GM12878 (cell line): ENCODE results near the gene OGFOD3. TPM values are rescaled to one million over a fixed set of nuclear protein-coding genes. Genes with fewer than 3 reads are reported as not detected.

Experiments used
- ATAC-seq: fragments of 200-7000 bp; cut with Tn5 transposase; 3 replicates; pipeline ENCODE4 v1.9.1; 2020; ENCODE audit warnings: mild to moderate bottlenecking, moderate library complexity
- BruUV-seq: library from RNA; stranded (reverse); fragments of 400-500 nt; replicated peaks from 2 replicates; lab custom pipeline; 2021; lab: Mats Ljungman, UMichigan
- CTCF ChIA-PET: fragments of 300-600 bp; sonication (Branson Sonifier 250); formaldehyde crosslinking; extraction: SDS; loops from one replicate; lab custom pipeline; 2021; ENCODE audit warnings: inconsistent platforms; lab: Yijun Ruan, JAX
- POLR2A ChIA-PET: fragments of 350-600 bp; formaldehyde crosslinking; extraction: SDS; loops from one replicate; lab custom pipeline; 2021; ENCODE audit warnings: inconsistent platforms; lab: Charles Lee
- RAD21 ChIA-PET: fragments of 300-600 bp; sonication (Branson Sonifier 250); formaldehyde crosslinking; loops from one replicate; lab custom pipeline; 2023; ENCODE audit warnings: antibody characterized with exemption; ENCODE audit not compliant: unreplicated experiment; lab: Charles Lee
- SMC1A ChIA-PET: fragments of 300-600 bp; sonication (Branson Sonifier 250); formaldehyde crosslinking; loops from one replicate; lab custom pipeline; 2023; ENCODE audit not compliant: unreplicated experiment, uncharacterized antibody; lab: Charles Lee
- DNase-seq: peaks from one replicate; pipeline ENCODE4 v3.0.0-alpha.2; 2011; ENCODE audit warnings: low read depth, low spot score
- FAIRE-seq: peaks from 3 replicates; lab custom pipeline; 2011; peaks lifted over from hg19 to GRCh38; lab: Jason Lieb, UNC
- H2AFZ ChIP-seq: 2 replicates; pipeline ENCODE4 v1.6.0; 2011; ENCODE audit warnings: low read depth, low read length, control low read depth; ENCODE audit not compliant: control insufficient read depth
- H3K27ac ChIP-seq: 2 replicates; pipeline ENCODE4 v1.5.1; 2011; ENCODE audit warnings: control low read depth; ENCODE audit not compliant: control insufficient read depth, insufficient read depth
- H3K27me3 ChIP-seq, 2 experiments: replicated peaks in 1 of 2; 2 replicates each; pipeline versions ENCODE4 v1.6.0 to v1.6.1; 2011; ENCODE audit warnings: low read length in 1 of 2; ENCODE audit not compliant: control insufficient read depth in 2 of 2, insufficient read depth in 2 of 2
- H3K36me3 ChIP-seq, 2 experiments: 2 replicates each; pipeline ENCODE4 v1.5.1; 2011; ENCODE audit warnings: low read length in 1 of 2; ENCODE audit not compliant: control insufficient read depth in 2 of 2, insufficient read depth in 2 of 2
- H3K4me1 ChIP-seq: 2 replicates; pipeline ENCODE4 v1.6.1; 2011; ENCODE audit warnings: mild to moderate bottlenecking, low read length, moderate library complexity, mixed read lengths; ENCODE audit not compliant: control insufficient read depth, insufficient read depth
- H3K4me2 ChIP-seq: 2 replicates; pipeline ENCODE4 v1.6.0; 2011; ENCODE audit warnings: control low read depth; ENCODE audit not compliant: control insufficient read depth, insufficient read depth
- H3K4me3 ChIP-seq: fragments of 200-600 bp; sonication (generic); 2 replicates; pipeline ENCODE4 v1.5.1; 2016
- H3K79me2 ChIP-seq: 2 replicates; pipeline ENCODE4 v1.6.0; 2011; ENCODE audit warnings: low read length; ENCODE audit not compliant: control insufficient read depth, insufficient read depth
- H3K9ac ChIP-seq: 2 replicates; pipeline ENCODE4 v1.8.0; 2011; ENCODE audit warnings: low read length, control low read depth, mixed read lengths; ENCODE audit not compliant: control insufficient read depth, insufficient read depth
- H3K9me3 ChIP-seq: replicated peaks from 3 replicates; pipeline ENCODE4 v1.5.1; 2011; ENCODE audit warnings: mild to moderate bottlenecking, low read length; ENCODE audit not compliant: control insufficient read depth, insufficient read depth
- H4K20me1 ChIP-seq: 2 replicates; pipeline ENCODE4 v1.6.0; 2011; ENCODE audit not compliant: control insufficient read depth, insufficient read depth
- ASH2L ChIP-seq: fragments of 300-600, 200-600 bp; sonication (generic); IDR thresholded peaks from 2 replicates; pipeline ENCODE4 v1.6.1; 2017; ENCODE audit warnings: low read depth, mild to moderate bottlenecking, borderline replicate concordance
- DPF2 ChIP-seq: fragments of 450-650 bp; IDR thresholded peaks from 2 replicates; pipeline ENCODE4 v1.6.1; 2017; ENCODE audit warnings: mild to moderate bottlenecking
- FOXM1 ChIP-seq: IDR thresholded peaks from 2 replicates; pipeline ENCODE4 v1.6.1; 2012; ENCODE audit warnings: low read depth, mild to moderate bottlenecking, inconsistent platforms, low read length, moderate library complexity
- HDAC6 ChIP-seq: fragments of 200-600 bp; sonication (generic); IDR thresholded peaks from one replicate; pipeline ENCODE4 v1.8.0; 2017; ENCODE audit warnings: antibody characterized with exemption; ENCODE audit not compliant: unreplicated experiment
- IRF4 ChIP-seq: IDR thresholded peaks from 2 replicates; pipeline ENCODE4 v1.6.1; 2011; ENCODE audit warnings: low read depth, low read length
- KAT2A ChIP-seq: conservative IDR thresholded peaks from 2 replicates; pipeline ENCODE4 v1.6.1; 2011; ENCODE audit warnings: low read depth, low read length; ENCODE audit not compliant: control insufficient read depth
- MEF2A ChIP-seq: IDR thresholded peaks from 2 replicates; pipeline ENCODE4 v1.6.1; 2011; ENCODE audit warnings: low read depth, mild to moderate bottlenecking, low read length, moderate library complexity; ENCODE audit not compliant: insufficient read depth
- MTA2 ChIP-seq: fragments of 450-650 bp; IDR thresholded peaks from 2 replicates; pipeline ENCODE4 v1.6.1; 2016; ENCODE audit warnings: low read depth, mild to moderate bottlenecking, moderate library complexity
- NBN ChIP-seq: fragments of 450-650 bp; IDR thresholded peaks from 2 replicates; pipeline ENCODE4 v1.6.1; 2016
- NFXL1 ChIP-seq: fragments of 450-650 bp; IDR thresholded peaks from 2 replicates; pipeline ENCODE4 v1.6.1; 2017; ENCODE audit warnings: antibody characterized with exemption, mild to moderate bottlenecking, borderline replicate concordance
- PAX5 ChIP-seq: IDR thresholded peaks from 2 replicates; pipeline ENCODE4 v1.6.1; 2011; ENCODE audit warnings: low read depth, low read length, borderline replicate concordance
- POLR2AphosphoS2 ChIP-seq: IDR thresholded peaks from 2 replicates; pipeline ENCODE4 v1.6.1; 2011; ENCODE audit warnings: low read depth, mild to moderate bottlenecking, low read length, improper control_type of control experiment, moderate library complexity
- POLR2AphosphoS5 ChIP-seq: IDR thresholded peaks from 2 replicates; pipeline ENCODE4 v1.6.1; 2011; ENCODE audit warnings: mild to moderate bottlenecking, low read length, inconsistent platforms
- RCOR1 ChIP-seq: conservative IDR thresholded peaks from 2 replicates; pipeline ENCODE4 v1.6.1; 2012; ENCODE audit warnings: low read depth, low read length, improper control_type of control experiment
- SKIL ChIP-seq: fragments of 450-650 bp; IDR thresholded peaks from 2 replicates; pipeline ENCODE4 v1.6.1; 2017; ENCODE audit warnings: mild to moderate bottlenecking, low read depth, inconsistent platforms; ENCODE audit not compliant: poor library complexity, severe bottlenecking
- TBL1XR1 ChIP-seq: IDR thresholded peaks from 2 replicates; pipeline ENCODE4 v1.6.1; 2012; ENCODE audit warnings: low read depth, low read length, improper control_type of control experiment
- TCF3 ChIP-seq: IDR thresholded peaks from 2 replicates; pipeline ENCODE4 v1.6.1; 2012; ENCODE audit warnings: low read depth, mild to moderate bottlenecking, low read length, borderline replicate concordance; ENCODE audit not compliant: insufficient read depth
- WRNIP1 ChIP-seq: IDR thresholded peaks from 2 replicates; pipeline ENCODE4 v1.6.1; 2011; ENCODE audit warnings: low read depth, low read length, improper control_type of control experiment, borderline replicate concordance
- YY1 ChIP-seq: IDR thresholded peaks from 2 replicates; pipeline ENCODE4 v1.6.1; 2011; ENCODE audit warnings: low read depth, mild to moderate bottlenecking, low read length
- WGBS: methylation state at CpG from one replicate; pipeline ENCODE4 v1.1.6; 2016; ENCODE audit warnings: low lambda C conversion rate; ENCODE audit not compliant: insufficient replicate concordance, insufficient coverage; ENCODE audit errors: missing lambda C conversion rate; 5-methylcytosine and 5-hydroxymethylcytosine counted together
- in situ Hi-C: fragments of 300-500 bp; cut with MboI; formaldehyde crosslinking; loops from 9 replicates; pipeline ENCODE4 v1.14.3; 2018; ENCODE audit warnings: mixed read lengths
- intact Hi-C: fragments of 100-400 bp; cut with micrococcal nuclease; formaldehyde crosslinking; loops from one replicate; pipeline ENCODE4 v1.14.2; 2022; ENCODE audit not compliant: unreplicated experiment
- polyA plus RNA-seq, 11 experiments: library from polyadenylated mRNA; depleted of rRNA in 4 of 11; unstranded in 6 of 11; stranded (reverse) in 5 of 11; fragments of >200 nt; fragmentation: Nextera tagmentation in 4 of 11; fragmentation: Illumina TruSeq in 1 of 11; extraction: Ambion mirVana in 4 of 11; extraction: Trizol in 1 of 11; gene quantifications; 1 replicate in 1 of 11; 2 replicates in 10 of 11; pipeline versions ENCODE4 v1.2.1 to v1.2.3, GENCODE V29; 2011 to 2016; ENCODE audit warnings: inconsistent platforms in 2 of 11, missing spikeins in 2 of 11, low read depth in 1 of 11
- total RNA-seq, 4 experiments: library from RNA; depleted of rRNA in 3 of 4; stranded (reverse); fragments of >200 nt in 3 of 4; fragmentation: Illumina TruSeq in 1 of 4; extraction: Trizol in 1 of 4; gene quantifications; 2 replicates each; pipeline versions ENCODE4 v1.2.1 to v1.2.3, GENCODE V29; 2013 to 2021

Gene OGFOD3
- total and polyA plus RNA-seq, 10 of the 15 experiments (the other 5 are each of a cell fraction or from before 2014, with no cell fraction given): 0.48 to 28.4 (median 18.3) TPM

GRCh38 chr17:82464567-82464929 is 46.2 kb upstream of the OGFOD3 start:
- FAIRE-seq: no peak
- Histone ChIP-seq H2AFZ (no peak overlapping the region), H3K4me3 (no peak overlapping the region), H3K27ac (no peak overlapping the region), H3K4me2 (no peak overlapping the region), H3K27me3 (no peaks in the 10 kb centered on the region), H4K20me1 (no peaks in the 10 kb centered on the region; the same call in 1 of the 2 replicates), H3K9me3 (no peaks in the 10 kb centered on the region), H3K9ac (no peak overlapping the region), H3K79me2 (peaks cover under 1% of the 10 kb centered on the region), H3K4me1 (no peaks in the 10 kb centered on the region), H3K36me3 (peaks cover 18 to 65% of the 10 kb centered on the region in 2 experiments)
- in situ Hi-C loops (no loop called here), intact Hi-C loops (no loop called here)
- SMC1A ChIA-PET: no interaction called here
- RAD21 ChIA-PET: no interaction called here
- BruUV-seq: no TSS peak
- DNase-seq: no peak
- ATAC-seq: no peak
- POLR2A ChIA-PET: no interaction called here
- 98% methylated on average over 11 of the region's 11 CpGs for WGBS
- TF ChIP-seq MTA2: no peak
- no peak for TF ChIP-seq IRF4
- no peak for TF ChIP-seq POLR2AphosphoS5
- TF ChIP-seq ASH2L: no peak
- TF ChIP-seq SKIL: no peak
- TF ChIP-seq DPF2: no peak
- TF ChIP-seq YY1: no peak
- no peak for TF ChIP-seq MEF2A
- no peak for TF ChIP-seq KAT2A
- no peak for TF ChIP-seq NBN
- no peak for TF ChIP-seq TBL1XR1
- no peak for TF ChIP-seq FOXM1
- TF ChIP-seq NFXL1: no peak
- TF ChIP-seq WRNIP1: no peak
- no peak for TF ChIP-seq TCF3
- TF ChIP-seq RCOR1: no peak
- no peak for TF ChIP-seq HDAC6
- no peak for TF ChIP-seq PAX5
- no peak; the same call in 1 of the 2 replicates for TF ChIP-seq POLR2AphosphoS2
- CTCF ChIA-PET: interaction anchor here (0.5 kb wide), 1 partner anchor 41 kb away, joined by 3 read pairs; no protein-coding TSS in a partner anchor
